ENCODE data around the gene GYS1. TPM values are rescaled to one million over a fixed set of nuclear protein-coding genes. Genes with fewer than 3 reads are reported as not detected.

The GYS1 gene
- total and polyA plus RNA-seq, 2 of the 8 experiments (the other 6 are each of a cell fraction or from before 2014, with no cell fraction given): 30.0 to 38.7 TPM

DNA sequence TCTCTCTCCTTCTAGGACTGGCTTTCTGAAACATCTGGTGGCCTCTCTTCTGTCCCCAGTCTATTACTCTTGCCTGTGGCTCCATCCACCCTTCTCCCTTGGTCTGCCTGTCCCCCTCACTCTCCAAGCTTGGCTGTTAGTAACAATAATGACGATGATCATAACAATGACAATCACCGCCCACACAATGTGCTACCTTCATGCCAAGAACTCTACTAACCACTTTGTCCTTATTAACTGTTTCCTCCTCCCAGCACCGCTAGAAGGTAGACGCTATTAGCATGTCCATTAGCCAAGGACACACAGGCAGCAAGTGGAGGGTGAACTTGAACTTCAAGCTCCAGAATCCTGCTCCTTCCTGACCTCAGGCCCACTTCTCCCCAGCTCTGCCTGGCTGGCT lies 2.7 kb downstream of the GYS1 start:
- Histone ChIP-seq H2BK5ac (ENCODE audit: low read depth, low read length) (no peak overlapping the region), H3K9me3 (ENCODE audit: insufficient read depth in 2 of 2, low read depth in 1 of 2, low read length in 1 of 2) (no peaks in the 10 kb centered on the region), H3K18ac (ENCODE audit: extremely low read depth, low read length) (no peak overlapping the region), H3K79me1 (ENCODE audit: low read depth, low read length) (peaks cover 13% of the 10 kb centered on the region), H2BK15ac (ENCODE audit: low read length) (no peak overlapping the region), H3K14ac (ENCODE audit: insufficient read length) (no peak overlapping the region), H4K5ac (ENCODE audit: insufficient read length, low read depth, low read length) (no peak overlapping the region), H2BK12ac (ENCODE audit: low read depth, low read length) (no peak overlapping the region), H3K56ac (replicated peaks; ENCODE audit: insufficient read length, low read depth, low read length) (no peak overlapping the region), H2BK120ac (replicated peaks; ENCODE audit: low read depth, low read length) (no peak overlapping the region), H3K23ac (ENCODE audit: insufficient read length) (no peak overlapping the region), H3K23me2 (ENCODE audit: low read depth, low read length) (peaks cover 8% of the 10 kb centered on the region; the same call in 1 of the 2 replicates), H4K8ac (ENCODE audit: extremely low read depth, insufficient read depth, low read length) (no peak overlapping the region), H3K27ac (ENCODE audit: low read depth, low read length) (no peak overlapping the region), H2AK5ac (ENCODE audit: low read depth, low read length) (no peak overlapping the region; the same call in 1 of the 2 replicates), H3K36me3 (ENCODE audit: control insufficient read depth in 2 of 4, insufficient read depth in 4 of 4, low read length in 3 of 4) (peaks cover 0 to 16% (median 6%) of the 10 kb centered on the region in 4 experiments; a peak in 5 of 8 replicates), H3K4me3 (ENCODE audit: extremely low read depth in 1 of 4, insufficient read depth in 2 of 4, low read depth in 3 of 4, low read length in 4 of 4) (no peak overlapping the region), H4K91ac (replicated peaks; ENCODE audit: insufficient read length, low read length) (no peak overlapping the region), H3K27me3 (replicated peaks in 1 of 4; ENCODE audit: control insufficient read depth in 3 of 4, extremely low read depth in 1 of 4, insufficient read depth in 3 of 4, low read length in 3 of 4) (no peaks in the 10 kb centered on the region), H2AFZ (ENCODE audit: low read length) (no peak overlapping the region), H3K9ac (replicated peaks in 1 of 4; ENCODE audit: extremely low read depth in 1 of 4, low read depth in 3 of 4, low read length in 3 of 4) (no peak overlapping the region), H3K4me2 (ENCODE audit: insufficient read depth in 1 of 2, low read depth in 2 of 2, low read length in 2 of 2) (no peak overlapping the region; a peak in 1 of 4 replicates), H3K79me2 (ENCODE audit: control insufficient read depth in 1 of 2, insufficient read depth in 2 of 2, low read length in 2 of 2) (peaks cover 11 to 21% of the 10 kb centered on the region in 2 experiments; a peak in 3 of 4 replicates), H3K4me1 (replicated peaks in 1 of 4; ENCODE audit: control insufficient read depth in 3 of 4, insufficient read depth in 4 of 4, low read length in 3 of 4) (peaks cover 0 to 3% (median 0%) of the 10 kb centered on the region in 4 experiments; a peak in 2 of 7 replicates), H2BK20ac (ENCODE audit: low read length) (no peak overlapping the region), H3K4ac (replicated peaks; ENCODE audit: insufficient read length, low read depth, low read length) (no peak overlapping the region), H4K20me1 (replicated peaks in 1 of 2; ENCODE audit: control insufficient read depth in 1 of 2, insufficient read depth in 2 of 2, low read length in 2 of 2) (peaks cover 0 to 13% of the 10 kb centered on the region in 2 experiments)
- FAIRE-seq (no peak), DNase-seq (ENCODE audit: low read depth in 1 of 2, low spot score in 2 of 2) (no peak)
- CTCF ChIA-PET (ENCODE audit: partially characterized antibody): interaction anchor here (0.8 to 2.9 kb wide), 4 partner anchors 12 to 84 kb away, joined by 3 to 13 read pairs (median 3); no protein-coding TSS in a partner anchor
- 89% methylated on average over 4 of the region's 4 CpGs; no CpG with 5 or more reads in 1 of the 2 experiments for WGBS, 2 experiments (ENCODE audit: extremely low coverage in 1 of 2, insufficient coverage in 1 of 2, insufficient read length in 1 of 2, insufficient replicate concordance in 2 of 2, low coverage in 1 of 2, low lambda C conversion rate in 2 of 2, missing lambda C conversion rate in 1 of 2)
- POLR2A ChIA-PET (ENCODE audit: partially characterized antibody): interaction anchor here (4.4 kb wide), 1 partner anchor 25 kb away, joined by 37 read pairs; the partner anchor contains the start of gene FTL
- TF ChIP-seq RNF2 (IDR thresholded peaks at IDR 0.05; ENCODE audit: borderline replicate concordance, low read depth, low read length, missing control alignments, poor library complexity, severe bottlenecking) (no peak), RFX5 (IDR thresholded peaks at IDR 0.05; ENCODE audit: borderline replicate concordance, low read depth, low read length) (no peak), CBX8 (IDR thresholded peaks at IDR 0.05; ENCODE audit: borderline replicate concordance, low read depth, low read length) (no peak), JUND (IDR thresholded peaks at IDR 0.05; ENCODE audit: low read length) (no peak), BRCA1 (IDR thresholded peaks at IDR 0.05; ENCODE audit: low read depth, low read length) (no peak), RBBP5 (IDR thresholded peaks at IDR 0.05; ENCODE audit: borderline replicate concordance, low read depth, low read length) (no peak), KDM5A (IDR thresholded peaks at IDR 0.05; ENCODE audit: low read length) (no peak), NRF1 (IDR thresholded peaks at IDR 0.05; ENCODE audit: low read depth, low read length) (no peak), CREB1 (IDR thresholded peaks at IDR 0.05) (no peak), PHF8 (conservative IDR thresholded peaks at IDR 0.05; ENCODE audit: low read depth, low read length) (no peak), MAFK (IDR thresholded peaks at IDR 0.05; ENCODE audit: low read depth, low read length) (no peak), CHD2 (IDR thresholded peaks at IDR 0.05; ENCODE audit: low read length) (no peak), POU5F1 (IDR thresholded peaks at IDR 0.05; ENCODE audit: low read depth, low read length) (no peak), NANOG (IDR thresholded peaks at IDR 0.05; ENCODE audit: insufficient read depth, low read depth, low read length, poor library complexity, severe bottlenecking) (no peak)

All from H1 (cell line).